ACC112 (cell line): ENCODE measurements around the gene INTS13.

ENCODE experiments used
- H2AFZ ChIP-seq: fragments of 200-600 bp; sonication (generic); one replicate; pipeline ENCODE4 v1.6.0; 2017; ENCODE audit warnings: antibody characterized with exemption, low read length; ENCODE audit not compliant: unreplicated experiment
- H3K27ac ChIP-seq: fragments of 200-600 bp; sonication (generic); 2 replicates; pipeline ENCODE4 v1.5.1; 2014; ENCODE audit warnings: low read depth, mild to moderate bottlenecking, antibody characterized with exemption, low read length, moderate library complexity
- H3K27me3 ChIP-seq: fragments of 200-600 bp; sonication (generic); 2 replicates; pipeline ENCODE4 v1.6.1; 2014; ENCODE audit warnings: mild to moderate bottlenecking, antibody characterized with exemption, low read length, moderate library complexity, mixed read lengths; ENCODE audit not compliant: insufficient read depth
- H3K36me3 ChIP-seq: fragments of 200-600 bp; sonication (generic); 2 replicates; pipeline ENCODE4 v1.6.1; 2016; ENCODE audit warnings: mild to moderate bottlenecking, antibody characterized with exemption, low read length, moderate library complexity, mixed read lengths; ENCODE audit not compliant: insufficient read depth
- H3K4me1 ChIP-seq: fragments of 200-600 bp; sonication (generic); one replicate; pipeline ENCODE4 v1.6.1; 2016; ENCODE audit warnings: low read length, mixed read lengths; ENCODE audit not compliant: insufficient read depth, unreplicated experiment, control insufficient read depth
- H3K4me3 ChIP-seq: fragments of 200-600 bp; sonication (generic); 2 replicates; pipeline ENCODE4 v1.5.1; 2014; ENCODE audit warnings: mild to moderate bottlenecking, low read depth, low read length
- H3K79me2 ChIP-seq: fragments of 200-600 bp; sonication (generic); one replicate; pipeline ENCODE4 v1.6.0; 2016; ENCODE audit warnings: low read length; ENCODE audit not compliant: control insufficient read depth, unreplicated experiment, insufficient read depth

Gene INTS13

DNA sequence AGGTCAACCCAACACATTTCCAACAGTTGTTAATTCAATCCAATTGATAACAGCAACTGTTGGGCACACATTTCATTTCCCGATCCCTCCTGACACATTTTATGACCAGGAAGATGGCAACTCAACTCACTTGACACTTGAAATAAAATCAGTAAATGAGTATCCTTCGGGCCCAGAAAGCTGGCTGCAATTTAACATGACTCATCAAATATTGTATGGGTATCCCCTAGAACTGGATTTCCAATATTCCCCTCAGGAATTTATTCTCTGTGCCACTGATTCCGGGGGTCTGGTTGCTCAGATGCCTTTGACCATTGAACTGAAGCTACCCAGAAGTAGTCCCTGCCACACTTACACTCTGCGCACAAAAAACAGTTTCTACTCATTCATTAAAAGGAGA, 42.1 kb downstream of the INTS13 start:
- H3K27me3 ChIP-seq, result no peaks in the 10 kb centered on the region
- H3K4me1 ChIP-seq, result no peaks in the 10 kb centered on the region
- no peaks in the 10 kb centered on the region for H3K79me2 ChIP-seq
- no peak overlapping the region for H3K27ac ChIP-seq
- H3K4me3 ChIP-seq, result no peak overlapping the region
- H3K36me3 ChIP-seq, result 0 out of 2 replicates have a peak, but pooled peaks cover 5% of the 10 kb centered on the region
- H2AFZ ChIP-seq, result no peak overlapping the region

- Histone ChIP-seq H3K36me3 (0 out of 2 replicates have a peak, but pooled peaks cover 5% of the 10 kb centered on the region), H2AFZ (no peak overlapping the region), H3K4me3 (no peak overlapping the region), H3K4me1 (no peaks in the 10 kb centered on the region), H3K27ac (no peak overlapping the region), H3K79me2 (no peaks in the 10 kb centered on the region), H3K27me3 (no peaks in the 10 kb centered on the region)
These were observed 46.1 kb downstream of the INTS13 start for GRCh38 chr12:26891704-26892103.

- H3K4me1 ChIP-seq, result no peaks in the 10 kb centered on the region
- no peak overlapping the region for H3K4me3 ChIP-seq
- no peaks in the 10 kb centered on the region for H3K27me3 ChIP-seq
- H3K79me2 ChIP-seq, result no peaks in the 10 kb centered on the region
- no peak overlapping the region for H3K27ac ChIP-seq
- 0 out of 2 replicates have a peak, but pooled peaks cover 5% of the 10 kb centered on the region for H3K36me3 ChIP-seq
- H2AFZ ChIP-seq, result no peak overlapping the region
These were observed 47.0 kb downstream of the INTS13 start for GRCh38 chr12:26890784-26891183.

DNA sequence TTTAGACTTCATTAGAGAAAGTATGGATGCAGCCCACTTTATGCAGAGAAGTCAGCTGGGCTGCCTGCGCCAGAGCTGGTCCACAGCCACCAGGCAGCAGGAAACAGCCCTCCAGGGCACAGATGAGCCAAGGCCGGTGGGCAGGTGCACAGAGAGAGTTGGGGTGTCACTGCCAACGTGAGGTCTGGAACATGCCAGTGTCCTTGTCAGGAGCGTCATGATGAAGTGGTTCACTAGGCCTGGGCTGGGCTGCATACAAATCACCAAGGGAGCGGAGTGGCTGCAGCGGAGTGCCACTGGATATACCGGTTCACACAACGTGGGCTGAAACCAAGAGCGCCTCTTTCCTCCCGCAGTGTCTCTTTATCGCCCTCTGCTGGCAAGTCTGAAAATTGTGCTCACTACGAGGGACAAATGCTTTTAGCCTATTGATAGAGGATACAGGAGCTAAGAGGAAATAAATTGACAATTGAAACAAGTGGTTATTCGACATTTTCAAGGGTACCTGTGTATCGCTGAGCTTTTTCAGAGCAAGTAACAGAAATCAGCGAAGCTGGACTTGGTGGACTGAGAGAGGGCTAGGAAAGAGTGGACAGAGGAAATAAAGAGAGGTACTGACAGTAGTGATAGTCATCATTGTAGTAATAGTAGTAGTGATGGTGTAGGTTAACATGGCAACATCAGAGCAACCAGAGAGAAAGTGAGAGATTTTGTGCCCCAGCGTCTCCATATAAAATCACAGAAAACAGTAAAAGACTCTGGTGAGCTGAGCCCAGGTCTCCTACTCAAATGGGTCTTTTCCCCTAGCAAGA, 52.8 kb downstream of the INTS13 start:
- Histone ChIP-seq H3K27me3 (peaks cover 7% of the 10 kb centered on the region), H3K79me2 (no peaks in the 10 kb centered on the region), H3K36me3 (no peaks in the 10 kb centered on the region), H2AFZ (no peak overlapping the region), H3K27ac (no peak overlapping the region), H3K4me1 (no peaks in the 10 kb centered on the region), H3K4me3 (peak overlapping the region; percentile 41; the same call in 1 of the 2 replicates)

DNA sequence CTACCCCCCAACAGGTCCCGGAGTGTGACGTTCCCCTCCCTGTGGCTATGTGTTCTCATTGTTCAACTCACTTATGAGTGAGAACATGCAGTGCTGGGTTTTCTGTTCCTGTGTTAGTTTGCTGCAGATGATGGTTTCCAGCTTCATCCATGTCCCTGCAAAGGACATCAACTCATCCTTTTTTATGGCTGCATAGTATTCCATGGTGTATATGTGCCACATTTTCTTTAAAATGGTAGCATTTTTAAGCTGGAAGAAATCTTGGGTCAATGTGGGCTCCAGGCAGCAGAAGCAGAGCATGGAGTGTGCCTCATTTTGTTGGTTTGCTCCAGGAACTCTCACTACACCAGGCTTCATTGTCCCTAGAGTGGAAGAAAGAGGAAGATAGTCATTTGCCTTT, 57.2 kb downstream of the INTS13 start:
- H2AFZ ChIP-seq, result no peak overlapping the region
- no peak overlapping the region for H3K4me3 ChIP-seq
- H3K36me3 ChIP-seq, result no peaks in the 10 kb centered on the region
- H3K27ac ChIP-seq, result no peak overlapping the region
- H3K27me3 ChIP-seq, result peaks cover 7% of the 10 kb centered on the region
- no peaks in the 10 kb centered on the region for H3K4me1 ChIP-seq
- no peaks in the 10 kb centered on the region for H3K79me2 ChIP-seq

DNA sequence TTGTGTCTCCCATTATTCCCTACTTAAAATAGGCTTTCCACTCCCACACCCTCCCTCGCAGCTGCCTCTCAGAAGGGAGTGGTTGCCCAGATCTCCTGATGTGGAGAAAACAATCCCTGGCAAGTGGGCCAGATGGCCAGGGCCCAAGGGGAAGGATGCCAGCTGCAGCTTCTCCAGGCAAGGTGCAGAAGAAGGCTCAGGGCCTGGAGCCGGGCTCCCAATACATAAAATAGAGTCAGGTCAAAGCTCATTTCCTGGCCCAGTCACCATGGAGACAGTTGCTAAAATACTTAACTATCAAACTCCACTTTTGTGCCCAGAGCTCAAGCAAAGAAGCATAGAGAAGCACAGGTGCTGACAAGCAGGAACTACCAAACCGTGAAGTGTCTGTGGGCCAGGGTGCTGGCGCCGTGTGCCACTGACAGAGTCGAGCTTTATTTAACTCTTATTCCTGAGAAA, 59.1 kb downstream of the INTS13 start:
- Histone ChIP-seq H3K27ac (no peak overlapping the region), H3K27me3 (peaks cover 7% of the 10 kb centered on the region), H3K4me3 (no peak overlapping the region), H2AFZ (no peak overlapping the region), H3K4me1 (no peaks in the 10 kb centered on the region), H3K36me3 (no peaks in the 10 kb centered on the region), H3K79me2 (no peaks in the 10 kb centered on the region)

DNA sequence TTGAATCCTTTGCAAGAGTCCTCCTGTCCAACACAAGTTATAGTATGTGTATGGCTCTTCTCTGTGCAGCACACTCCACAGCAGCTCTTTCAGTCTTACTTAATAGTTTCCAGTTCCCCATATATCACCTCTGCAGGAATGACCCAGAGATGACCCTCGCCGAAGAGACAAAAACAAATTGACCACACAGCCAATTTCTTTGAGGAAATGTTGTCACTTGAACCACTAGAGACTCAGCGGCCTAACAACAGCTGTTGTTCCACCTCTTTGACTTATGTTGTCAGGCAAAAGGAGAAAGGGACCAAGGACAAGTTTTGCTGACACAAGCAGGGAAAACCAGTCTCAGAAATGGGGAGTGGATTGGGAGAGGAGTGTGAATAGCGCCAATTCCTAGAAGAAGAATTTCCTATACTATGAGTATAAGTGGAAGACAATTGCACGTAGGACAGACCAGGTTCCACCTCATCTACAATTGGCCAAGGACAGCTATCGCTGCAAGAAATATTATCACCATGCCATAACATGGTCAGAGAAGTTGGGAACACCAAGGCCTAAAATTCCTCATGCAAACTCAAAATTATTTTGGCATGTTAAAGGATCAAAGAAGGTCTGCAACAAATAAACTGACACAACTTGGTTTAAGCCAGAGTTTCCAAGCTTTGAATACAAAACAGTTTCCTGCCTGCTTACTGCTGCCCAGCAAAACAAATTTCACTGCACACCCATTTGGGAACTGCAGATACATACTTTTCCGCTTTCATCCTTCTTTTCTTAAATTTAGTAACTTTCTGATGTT, 63.1 kb downstream of the INTS13 start:
- H3K4me1 ChIP-seq, result peaks cover 9% of the 10 kb centered on the region
- H3K4me3 ChIP-seq, result no peak overlapping the region
- H3K79me2 ChIP-seq, result no peaks in the 10 kb centered on the region
- H2AFZ ChIP-seq, result no peak overlapping the region
- H3K27me3 ChIP-seq, result no peaks in the 10 kb centered on the region
- no peak overlapping the region for H3K27ac ChIP-seq
- no peaks in the 10 kb centered on the region for H3K36me3 ChIP-seq

- H3K27ac ChIP-seq, result no peak overlapping the region
- H2AFZ ChIP-seq, result no peak overlapping the region
- H3K36me3 ChIP-seq, result no peaks in the 10 kb centered on the region
- no peaks in the 10 kb centered on the region for H3K79me2 ChIP-seq
- H3K4me1 ChIP-seq, result peaks cover 9% of the 10 kb centered on the region
- H3K4me3 ChIP-seq, result no peak overlapping the region
- H3K27me3 ChIP-seq, result no peaks in the 10 kb centered on the region
These were observed 65.2 kb downstream of the INTS13 start for GRCh38 chr12:26872625-26873024.

DNA sequence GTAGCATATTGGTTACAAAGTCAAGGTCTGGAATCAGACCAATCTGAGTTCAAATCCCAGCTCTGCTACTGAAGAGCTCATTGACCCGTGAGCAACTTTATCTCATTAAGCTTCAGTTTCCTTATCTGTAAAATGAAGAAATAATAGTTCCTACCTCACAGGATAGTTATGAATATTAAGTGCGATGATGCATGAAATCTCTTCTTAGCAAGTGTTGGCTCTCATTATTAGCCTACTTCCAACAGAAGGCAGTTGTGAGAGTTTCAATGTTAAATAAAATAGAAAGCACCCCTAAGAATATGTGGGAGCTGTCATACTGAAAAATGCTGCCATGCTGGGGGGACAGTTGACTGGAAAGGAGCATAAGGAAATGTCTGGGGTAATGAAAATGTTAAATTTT, 65.8 kb downstream of the INTS13 start:
- no peaks in the 10 kb centered on the region for H3K79me2 ChIP-seq
- no peak overlapping the region for H3K27ac ChIP-seq
- H3K4me3 ChIP-seq, result no peak overlapping the region
- peaks cover 9% of the 10 kb centered on the region for H3K4me1 ChIP-seq
- no peaks in the 10 kb centered on the region for H3K36me3 ChIP-seq
- H3K27me3 ChIP-seq, result no peaks in the 10 kb centered on the region
- no peak overlapping the region for H2AFZ ChIP-seq

- H3K4me1 ChIP-seq, result peaks cover 9% of the 10 kb centered on the region
- no peaks in the 10 kb centered on the region for H3K27me3 ChIP-seq
- no peak overlapping the region for H3K4me3 ChIP-seq
- H3K27ac ChIP-seq, result no peak overlapping the region
- H3K79me2 ChIP-seq, result no peaks in the 10 kb centered on the region
- H3K36me3 ChIP-seq, result no peaks in the 10 kb centered on the region
- H2AFZ ChIP-seq, result no peak overlapping the region
These were observed 67.0 kb downstream of the INTS13 start for GRCh38 chr12:26870491-26871419.
